GM21723 (cell line): ENCODE data around the gene ZNF512B.
"Not testable (repeated sequence)": the region's sequence is repeated elsewhere in the genome, so short reads cannot be mapped to it uniquely, and the experiment has no call there.

ENCODE experiments used
- ATAC-seq: cut with Tn5 transposase; IDR thresholded peaks from one replicate; pipeline ENCODE4 v1.9.1; 2021; ENCODE audit warnings: mild to moderate bottlenecking, moderate library complexity; ENCODE audit not compliant: unreplicated experiment

ZNF512B gene

DNA sequence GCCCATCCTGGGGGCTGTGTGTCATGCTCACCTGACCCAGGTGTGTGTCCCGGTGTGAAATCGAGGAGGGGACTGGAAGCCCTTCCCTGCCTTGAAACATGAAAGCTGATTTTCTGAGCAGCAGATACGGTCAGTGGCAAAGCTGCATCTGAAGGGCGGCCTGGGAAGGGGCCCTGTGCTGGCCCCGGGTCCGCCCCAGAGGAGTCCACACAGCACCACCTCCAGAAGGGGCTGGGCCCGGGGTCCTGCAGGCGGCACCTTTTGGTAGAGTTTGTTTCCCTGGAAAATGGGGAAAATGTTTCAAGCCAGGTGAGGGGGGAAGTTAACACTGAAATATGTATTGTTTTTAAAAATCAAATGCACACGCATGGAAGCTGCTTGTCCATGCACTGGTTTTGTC lies 34.3 kb downstream of the ZNF512B start:
- no peak for ATAC-seq

DNA sequence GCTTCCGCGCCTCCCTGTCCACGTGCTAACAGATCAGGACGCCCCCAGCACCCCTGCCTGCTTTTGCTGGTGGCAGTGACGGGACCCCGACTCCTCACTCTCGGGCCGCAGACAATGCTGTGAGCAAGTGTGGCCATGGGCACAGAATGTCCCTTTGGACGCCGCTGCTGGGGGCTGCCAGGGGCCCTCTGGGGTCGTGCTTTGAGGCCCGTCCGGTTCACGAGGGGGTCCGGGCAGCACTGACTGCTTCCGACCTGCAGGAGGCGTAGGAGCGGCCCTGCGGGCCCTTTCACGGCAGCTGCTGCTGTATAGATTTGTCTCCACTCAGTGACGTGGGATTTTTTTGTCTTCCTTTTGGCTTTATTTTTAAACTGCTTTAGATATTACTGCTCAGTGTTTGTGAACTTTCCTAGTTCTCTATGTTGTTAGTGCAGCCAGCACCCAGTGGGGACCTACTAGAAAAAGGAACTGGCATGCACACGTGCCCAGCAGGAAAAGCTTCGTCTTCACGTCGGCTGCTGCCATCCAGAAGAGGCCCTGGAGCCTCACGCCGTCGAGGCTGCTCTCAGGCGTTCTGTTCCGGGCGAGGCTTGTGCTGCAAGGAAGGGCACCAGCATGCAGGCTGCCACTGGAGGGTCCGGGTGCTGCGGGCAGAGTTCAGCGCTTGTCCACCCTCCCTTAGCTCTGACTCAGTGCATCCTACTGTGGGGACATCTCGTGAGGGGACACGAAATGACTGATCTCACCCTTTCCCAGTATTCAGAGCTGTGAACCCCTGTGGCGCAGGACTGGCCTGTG lies 35.3 kb downstream of the ZNF512B start:
- ATAC-seq, result no peak

DNA sequence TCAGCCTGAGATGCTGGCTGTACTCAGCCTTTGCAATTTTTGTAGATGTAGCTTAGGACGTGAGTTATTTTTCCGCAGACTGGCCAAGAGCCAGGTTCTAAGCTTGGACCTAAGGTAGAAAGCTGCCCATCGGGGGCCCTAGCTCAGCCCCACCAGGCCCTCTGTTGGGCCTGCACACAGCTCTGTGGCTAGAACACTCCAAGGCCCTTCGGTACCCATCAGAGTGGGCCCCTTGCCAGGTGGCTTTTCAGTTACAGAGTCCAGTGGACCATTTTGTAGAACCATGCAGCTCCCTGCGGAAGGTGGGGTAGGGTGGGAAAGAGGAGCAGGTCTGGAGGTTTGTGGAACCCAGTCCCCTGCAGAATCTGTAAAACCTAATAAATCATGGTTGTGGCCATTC lies 36.1 kb downstream of the ZNF512B start:
- ATAC-seq, result no peak

DNA sequence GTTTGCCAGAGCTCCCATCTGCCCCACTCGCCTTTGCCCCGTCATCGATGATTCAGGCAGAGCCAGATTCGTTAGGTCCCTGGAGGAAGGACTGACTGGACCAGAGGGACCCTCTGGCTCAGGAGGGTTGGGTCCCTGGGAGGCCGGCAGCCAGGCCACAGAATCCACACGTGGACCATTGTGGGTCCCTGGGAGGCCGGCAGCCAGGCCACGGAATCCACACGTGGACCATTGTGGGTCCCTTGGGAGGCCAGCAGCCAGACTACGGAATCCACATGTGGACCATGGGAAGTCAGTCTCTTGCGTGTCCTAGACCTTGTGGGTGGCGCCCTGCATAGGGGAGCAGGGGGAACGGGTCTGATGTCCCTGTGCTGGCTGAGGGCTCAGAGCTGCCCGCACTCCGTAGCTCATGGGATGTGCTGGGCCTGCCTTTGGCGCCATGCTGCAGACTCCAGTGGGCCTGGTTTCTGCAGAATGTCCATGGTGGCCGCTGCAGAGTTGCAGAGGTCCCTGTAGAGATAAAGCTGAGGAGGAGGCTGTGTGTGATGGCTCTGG lies 37.0 kb downstream of the ZNF512B start:
- ATAC-seq, result no peak

DNA sequence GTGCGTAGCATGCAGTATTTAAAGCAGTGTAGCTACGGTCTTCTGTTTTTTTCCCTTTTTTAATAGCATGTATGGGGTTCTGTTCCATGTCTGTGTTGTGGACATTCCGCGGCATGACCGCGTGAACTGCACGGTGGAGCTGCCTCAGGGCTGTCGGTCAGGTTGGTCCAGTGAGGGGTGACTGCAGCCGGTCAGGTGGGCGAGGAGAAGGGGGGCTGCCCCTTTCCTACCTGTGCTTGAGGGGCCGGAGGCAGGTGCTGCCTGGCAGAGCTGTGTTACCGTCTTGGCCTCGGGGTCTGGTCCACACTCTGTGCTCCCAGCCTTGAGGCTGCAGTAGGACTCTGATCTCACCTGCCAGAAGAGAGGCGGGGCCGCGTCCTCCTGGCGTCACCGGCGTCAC lies 38.0 kb downstream of the ZNF512B start:
- ATAC-seq, result no peak

DNA sequence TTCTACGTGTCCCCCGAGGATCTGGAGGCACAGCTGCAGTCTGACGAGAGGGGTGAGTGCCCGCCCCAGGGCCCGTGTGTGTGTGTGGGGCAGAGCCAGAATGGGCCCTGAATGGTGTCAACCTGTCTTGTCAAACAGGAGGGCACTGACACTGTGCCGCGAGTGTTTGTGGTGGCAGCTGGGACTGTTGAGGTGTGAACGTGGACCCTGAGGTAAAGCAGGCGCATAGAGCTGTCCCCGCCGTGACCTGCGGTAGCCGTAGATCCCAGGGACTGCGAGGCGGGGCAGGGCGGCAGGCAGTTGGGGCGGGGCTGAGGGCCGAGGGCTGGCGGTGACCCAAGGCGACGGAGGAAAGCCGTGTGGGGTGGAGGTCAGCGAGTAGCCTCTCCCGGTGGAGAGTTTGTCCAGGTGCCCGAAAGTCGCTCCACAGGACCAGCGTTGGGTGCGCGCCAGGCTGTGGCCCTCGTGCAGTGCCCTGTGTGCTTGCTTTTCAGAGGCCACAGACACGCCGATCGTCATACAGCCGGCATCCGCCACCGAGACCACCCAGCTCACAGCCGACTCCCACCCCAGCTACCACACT lies 38.7 kb downstream of the ZNF512B start:
- ATAC-seq, result no peak

DNA sequence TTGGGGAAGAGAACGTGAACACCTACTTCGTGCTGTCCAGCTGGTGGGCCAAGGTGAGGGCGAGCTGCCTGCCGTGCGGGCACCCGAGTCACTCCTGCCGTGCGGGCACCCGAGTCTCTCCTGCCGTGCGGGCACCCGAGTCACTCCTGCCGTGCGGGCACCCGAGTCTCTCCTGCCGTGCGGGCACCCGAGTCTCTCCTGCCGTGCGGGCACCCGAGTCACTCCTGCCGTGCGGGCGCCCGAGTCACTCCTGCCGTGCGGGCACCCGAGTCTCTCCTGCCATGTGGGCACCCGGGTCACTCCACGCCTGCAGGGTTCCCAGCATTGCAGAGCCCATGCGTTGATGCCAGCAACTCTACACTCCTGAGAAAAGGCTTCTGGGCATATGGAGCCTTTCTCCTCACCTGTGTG lies 40.3 kb downstream of the ZNF512B start:
- not testable (repeated sequence) for ATAC-seq

DNA sequence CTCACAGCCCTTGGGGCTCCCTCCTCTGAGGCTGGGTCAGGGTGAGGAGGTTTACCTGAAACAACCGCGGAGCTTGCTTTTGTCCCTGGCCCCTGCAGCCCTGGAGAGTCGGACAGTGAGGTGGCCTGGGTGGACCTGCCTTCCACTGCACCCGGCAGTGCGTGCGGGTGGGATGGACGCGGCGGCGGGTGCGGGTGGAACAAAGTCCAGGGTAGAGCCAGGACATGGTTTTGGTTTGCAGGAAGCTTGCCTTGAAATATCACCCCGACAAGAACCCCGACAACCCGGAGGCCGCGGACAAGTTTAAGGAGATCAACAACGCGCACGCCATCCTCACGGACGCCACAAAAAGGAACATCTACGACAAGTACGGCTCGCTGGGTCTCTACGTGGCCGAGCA lies 40.7 kb downstream of the ZNF512B start:
- no peak for ATAC-seq

DNA sequence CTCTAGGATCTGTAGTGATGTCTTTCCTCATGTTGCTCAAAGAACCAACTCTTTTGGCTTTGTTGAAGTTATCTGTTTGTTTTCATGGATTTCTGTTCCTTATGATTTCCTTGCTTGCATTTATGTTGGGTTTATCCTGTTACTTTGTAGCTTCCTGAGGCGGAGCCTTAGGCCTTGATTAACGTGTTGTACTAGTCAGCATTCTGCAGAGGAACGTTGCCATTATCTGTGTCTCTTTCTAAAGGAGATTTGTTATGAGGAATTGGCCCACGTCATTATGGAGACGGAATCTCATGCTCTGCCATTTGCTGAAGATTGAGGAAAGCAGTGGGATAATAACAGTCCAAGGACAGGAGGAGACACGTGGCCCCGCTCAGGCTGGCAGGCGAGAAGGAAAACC lies 43.4 kb downstream of the ZNF512B start:
- ATAC-seq, result no peak

DNA sequence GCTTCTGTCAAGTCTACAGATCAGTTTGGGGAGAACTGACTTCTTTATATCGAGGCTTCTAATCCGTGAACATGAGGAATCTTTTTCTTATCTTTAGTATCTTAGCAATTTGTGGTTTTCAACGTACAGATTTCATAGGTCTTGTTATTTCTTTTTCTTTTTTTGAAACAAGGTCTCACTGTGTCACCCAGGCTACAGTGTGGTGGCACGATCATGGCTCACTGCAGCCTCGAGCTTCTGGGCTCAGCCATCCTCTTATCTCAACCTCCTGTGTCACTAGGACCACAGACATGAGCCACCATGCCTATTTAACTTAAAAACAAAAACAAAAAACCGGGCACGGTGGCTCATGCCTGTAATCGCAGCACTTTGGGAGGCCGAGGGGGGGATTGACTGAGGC lies 45.5 kb downstream of the ZNF512B start:
- ATAC-seq, result no peak

DNA sequence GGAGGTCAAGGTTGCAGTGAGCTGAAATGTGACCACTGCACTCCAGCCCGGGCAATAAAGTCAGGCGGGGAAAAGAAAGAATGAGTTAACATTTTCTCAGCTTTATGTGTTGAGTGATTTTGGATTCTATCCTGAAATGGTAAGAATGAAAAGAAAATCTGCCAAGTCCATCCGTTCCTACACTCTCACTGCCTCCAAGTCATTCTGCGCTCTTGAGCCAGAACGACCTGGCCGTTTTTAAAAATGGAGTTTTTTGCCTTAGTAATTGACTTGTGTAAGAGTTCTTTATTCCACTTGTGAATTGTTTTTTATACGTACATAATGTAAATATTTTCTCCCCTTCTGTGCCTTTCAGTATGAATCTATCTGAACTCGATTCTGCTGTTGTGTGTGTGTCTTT lies 46.1 kb downstream of the ZNF512B start:
- no peak for ATAC-seq

DNA sequence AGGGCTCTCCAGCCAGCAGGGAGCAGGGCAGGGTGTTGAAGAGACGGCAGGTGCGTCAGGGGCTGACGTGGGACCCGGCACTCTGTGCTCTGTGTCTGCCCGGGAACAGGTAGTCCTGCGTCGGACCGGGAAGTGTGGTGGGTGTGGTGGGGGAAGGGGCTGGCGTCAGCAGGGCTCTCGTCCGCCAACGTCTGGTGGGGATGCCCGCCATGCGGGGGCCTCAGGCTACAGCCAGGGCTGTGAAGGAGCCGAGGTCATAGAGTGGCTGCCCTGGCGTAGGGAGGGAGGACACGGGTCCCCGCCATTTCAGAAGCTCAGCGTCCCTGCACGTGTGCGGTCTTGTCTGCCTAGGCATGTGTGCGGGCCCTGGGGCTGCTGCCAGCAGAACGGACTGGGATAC lies 49.5 kb downstream of the ZNF512B start:
- ATAC-seq, result no peak

DNA sequence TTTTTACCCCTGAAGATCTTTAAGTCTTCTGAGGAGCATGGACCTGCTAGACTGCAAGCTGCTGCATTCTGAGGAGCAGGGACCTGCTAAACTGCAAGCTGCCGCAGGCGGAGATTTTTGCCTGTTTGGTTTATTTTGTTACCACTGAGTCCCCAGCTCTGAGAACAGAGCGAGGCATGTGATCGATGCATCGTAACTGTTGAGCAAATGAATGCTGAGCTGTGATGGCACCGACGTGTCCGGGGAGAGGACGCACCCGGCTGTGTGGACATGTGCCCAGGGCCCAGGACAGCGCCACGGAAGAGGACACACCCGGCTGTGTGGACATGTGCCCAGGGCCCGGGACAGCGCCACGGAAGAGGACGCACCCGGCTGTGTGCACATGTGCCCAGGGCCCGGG lies 50.6 kb downstream of the ZNF512B start:
- no peak for ATAC-seq

DNA sequence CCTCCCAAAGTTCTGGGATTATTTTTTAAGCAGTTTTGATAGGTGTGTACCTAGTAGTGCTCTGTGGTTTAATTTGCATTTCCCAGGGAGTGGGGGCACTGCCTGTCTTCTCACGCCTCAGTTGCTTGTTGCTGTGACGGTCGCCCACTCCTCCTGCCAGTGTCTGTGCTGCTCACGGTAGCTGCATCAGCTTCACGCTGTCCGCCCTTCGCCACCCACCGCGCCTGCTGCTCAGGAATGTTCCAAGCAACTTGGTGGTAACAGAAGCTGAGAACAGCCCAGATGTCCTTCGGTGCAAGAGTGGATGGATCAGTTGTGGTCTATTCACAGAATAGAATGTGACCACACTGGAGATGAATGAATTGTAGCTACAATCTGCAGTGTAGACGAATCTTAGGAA lies 51.9 kb downstream of the ZNF512B start:
- no peak for ATAC-seq

DNA sequence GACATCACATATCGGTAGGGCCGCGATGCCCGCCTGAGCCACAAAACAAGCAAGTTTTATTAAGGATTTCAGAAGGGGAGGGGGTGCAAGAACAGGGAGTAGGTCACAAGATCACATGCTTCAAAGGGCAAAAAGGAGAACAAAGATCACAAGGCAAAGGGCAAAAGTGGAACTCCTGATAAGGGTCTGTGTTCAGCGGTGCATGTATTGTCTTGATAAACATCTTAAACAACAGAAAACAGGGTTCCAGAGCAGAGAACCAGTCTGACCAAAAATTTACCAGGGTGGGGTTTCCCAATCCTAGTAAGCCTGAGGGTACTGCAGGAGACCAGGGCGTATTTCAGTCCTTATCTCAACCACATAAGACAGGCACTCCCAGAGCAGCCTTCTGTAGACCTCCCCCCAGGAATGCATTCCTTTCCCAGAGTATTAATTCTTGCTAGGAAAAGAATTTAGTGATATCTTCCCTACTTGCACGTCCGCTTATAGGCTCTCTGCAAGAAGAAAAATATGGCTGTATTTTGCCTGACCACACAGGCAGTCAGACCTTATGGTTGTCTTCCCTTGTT lies 53.3 kb downstream of the ZNF512B start:
- not testable (repeated sequence) for ATAC-seq

DNA sequence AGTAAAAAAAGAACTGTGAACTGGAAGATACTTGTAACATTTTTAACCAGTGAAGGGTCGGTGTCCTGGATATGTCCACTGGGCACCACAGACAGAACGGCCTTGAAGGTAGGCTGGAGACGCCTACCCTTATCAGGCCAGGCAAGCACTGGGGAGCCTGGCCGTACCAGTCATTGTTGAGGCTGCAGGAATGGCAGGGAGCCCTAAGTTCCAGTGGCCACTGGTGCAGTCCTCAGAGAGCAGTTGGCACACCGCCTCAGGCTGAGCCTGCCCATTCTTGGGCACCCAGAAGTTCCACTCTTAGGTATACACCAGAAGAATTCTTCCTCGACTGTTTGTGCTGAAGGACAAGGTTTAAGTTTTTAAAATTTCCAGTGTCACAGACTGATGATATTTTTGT lies 54.3 kb downstream of the ZNF512B start:
- ATAC-seq, result no peak

DNA sequence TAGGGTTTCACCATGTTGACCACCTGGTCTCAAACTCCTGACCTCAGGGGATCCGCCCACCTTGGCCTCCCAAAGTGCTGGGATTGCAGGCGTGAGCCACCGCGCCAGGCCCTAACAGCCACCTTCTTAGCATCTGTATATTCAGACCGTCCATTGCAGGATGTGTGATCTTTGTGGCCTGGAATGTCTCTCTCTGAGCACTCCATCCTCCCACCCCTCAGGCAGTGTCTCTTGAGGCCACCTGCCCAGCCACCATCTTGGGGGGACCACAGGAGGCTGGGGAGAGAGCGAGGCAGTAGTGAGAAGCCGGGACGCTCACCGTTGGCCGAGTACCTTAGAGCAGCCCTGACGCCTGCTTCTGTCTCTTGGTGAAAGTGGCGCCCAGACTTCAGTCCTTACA lies 56.0 kb downstream of the ZNF512B start:
- ATAC-seq, result no peak

DNA sequence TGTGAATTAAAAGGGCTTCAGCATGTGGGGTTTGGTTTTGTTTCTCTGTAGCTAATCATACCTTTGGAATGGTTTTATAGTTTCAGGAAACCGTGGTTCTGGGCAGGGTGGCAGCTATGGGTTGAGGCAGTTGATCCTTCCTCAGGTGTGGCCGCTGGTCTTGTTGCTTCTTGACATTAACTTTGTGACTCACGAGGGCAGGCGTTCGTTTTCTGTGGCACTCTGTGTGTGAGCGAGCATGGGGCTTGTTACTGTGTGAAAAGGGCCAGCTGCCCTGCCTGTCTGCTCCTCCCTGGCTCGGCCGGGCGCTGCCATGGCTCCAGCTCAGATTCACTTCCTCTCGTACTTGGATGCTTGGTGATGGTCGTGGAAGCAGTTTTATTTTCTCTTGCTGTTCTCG lies 58.6 kb downstream of the ZNF512B start:
- no peak for ATAC-seq

DNA sequence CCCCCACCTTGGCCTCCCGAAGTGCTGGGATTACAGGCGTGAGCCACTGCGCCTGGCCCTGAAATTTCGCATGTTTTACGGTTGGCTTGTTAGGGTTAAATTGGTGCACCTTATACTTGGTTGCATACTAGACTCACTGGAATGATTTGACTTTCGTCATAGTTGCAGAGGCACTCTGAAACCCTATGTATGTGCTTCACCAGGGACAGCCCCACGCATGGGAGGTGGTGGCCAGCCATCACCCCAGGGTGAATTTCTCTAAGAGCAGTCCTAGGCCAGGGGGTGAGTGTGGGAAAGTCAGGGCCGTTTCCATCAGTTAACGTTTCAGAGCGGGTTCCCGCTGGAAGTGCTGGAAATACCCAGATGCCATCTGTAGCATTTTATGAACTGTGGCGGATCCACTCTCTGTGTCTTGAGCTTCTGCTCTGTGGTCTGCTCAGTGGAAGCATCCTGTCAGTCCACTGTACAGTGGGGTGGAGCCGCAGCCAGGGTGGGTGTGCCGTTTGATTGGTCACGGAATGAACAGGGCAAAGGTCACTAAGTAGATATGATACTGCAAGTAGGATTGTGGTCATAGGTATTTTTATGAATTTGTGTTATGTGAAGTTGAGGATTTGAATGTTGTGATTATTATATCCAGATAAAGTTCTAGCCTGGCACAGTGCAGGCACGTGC lies 61.6 kb downstream of the ZNF512B start:
- no peak for ATAC-seq
